HT-29 (cell line): Measurements from ENCODE around the gene PTPRK. TPM values are rescaled to one million over a fixed set of nuclear protein-coding genes. Genes with fewer than 3 reads are reported as not detected.
A peak's percentile ranks its signal among the peaks of the same experiment; 100 is the strongest.

ENCODE experiments used
- DNase-seq: peaks from one replicate; pipeline ENCODE4 v3.0.0-alpha.2; 2015; ENCODE audit warnings: low spot score
- total RNA-seq: library from RNA; depleted of rRNA; stranded (reverse); fragments of >200 nt; shearing (Covaris generic); gene quantifications from 2 replicates; pipeline ENCODE4 v1.2.3, GENCODE V29; 2014

Gene PTPRK
- total RNA-seq, 1 experiment from 2014 or later = 190 TPM

GRCh38 chr6:127968394-127968793, 552.0 kb downstream of the PTPRK start:
- no peak for DNase-seq

DNA sequence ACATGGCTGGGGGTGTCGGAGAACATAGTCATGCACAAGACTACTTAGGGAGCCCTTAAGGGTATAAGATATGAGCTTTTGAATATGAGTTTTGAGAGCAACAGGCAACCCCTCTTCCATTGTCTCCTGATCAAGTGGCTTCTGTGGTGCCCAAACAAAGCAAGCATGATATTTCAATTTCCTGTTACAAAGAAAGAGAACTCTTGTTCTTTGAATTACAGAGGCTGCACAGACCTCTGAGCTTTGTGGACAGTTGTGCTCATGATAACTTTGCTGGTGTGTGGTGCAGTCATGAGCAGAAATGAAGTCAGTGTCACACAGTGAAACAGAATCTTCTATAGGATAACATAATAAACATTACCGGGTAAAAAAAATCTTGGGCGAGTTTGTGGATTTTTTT, 552.7 kb downstream of the PTPRK start:
- no peak for DNase-seq

- DNase-seq = no peak
Observed at GRCh38 chr6:127966616-127967015, 553.8 kb downstream of the PTPRK start.

- DNase-seq = no peak
Observed at GRCh38 chr6:127963495-127963894, 556.9 kb downstream of the PTPRK start.

GRCh38 chr6:127959869-127960268, 560.5 kb downstream of the PTPRK start:
- no peak for DNase-seq

DNA sequence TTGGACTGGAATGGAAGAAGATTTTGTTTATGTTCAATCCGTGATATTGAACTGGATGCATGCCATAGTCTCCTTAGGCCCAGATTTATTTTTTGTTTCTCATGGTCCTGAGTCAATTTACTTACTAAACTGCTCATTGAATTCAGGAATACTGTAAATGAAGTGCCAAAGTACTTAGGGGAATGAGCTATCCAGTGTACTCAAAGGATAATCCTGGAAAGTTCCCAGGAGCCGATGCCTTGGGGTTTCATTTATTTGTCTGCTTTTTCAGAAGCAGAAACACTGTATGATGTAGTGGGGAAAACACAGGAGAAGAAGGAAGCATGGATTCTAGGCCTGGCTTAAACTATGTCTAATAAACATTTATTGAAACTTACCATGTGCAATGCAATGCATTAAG, 563.4 kb downstream of the PTPRK start:
- no peak for DNase-seq

GRCh38 chr6:127956260-127956888, 564.0 kb downstream of the PTPRK start:
- DNase-seq = peak; percentile 32

DNA sequence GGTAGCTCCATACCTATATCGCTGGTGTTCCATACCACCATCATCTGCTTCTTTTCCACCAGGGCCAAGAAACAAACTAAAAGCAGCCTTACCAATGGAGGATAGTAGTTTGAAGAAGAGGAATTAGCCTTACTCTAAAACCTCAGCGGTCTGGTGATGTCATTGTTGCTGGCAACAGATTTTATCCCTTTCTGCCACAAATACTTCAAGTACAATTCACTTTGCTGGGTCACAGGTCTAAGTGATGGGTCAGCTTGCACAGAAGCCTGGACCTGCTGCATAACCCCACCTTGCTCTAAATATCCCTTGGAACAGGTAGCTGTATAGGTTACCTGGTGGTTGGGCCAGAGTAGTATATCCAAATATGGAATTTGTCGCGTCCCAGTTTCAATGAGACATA, 566.3 kb downstream of the PTPRK start:
- DNase-seq = no peak

DNA sequence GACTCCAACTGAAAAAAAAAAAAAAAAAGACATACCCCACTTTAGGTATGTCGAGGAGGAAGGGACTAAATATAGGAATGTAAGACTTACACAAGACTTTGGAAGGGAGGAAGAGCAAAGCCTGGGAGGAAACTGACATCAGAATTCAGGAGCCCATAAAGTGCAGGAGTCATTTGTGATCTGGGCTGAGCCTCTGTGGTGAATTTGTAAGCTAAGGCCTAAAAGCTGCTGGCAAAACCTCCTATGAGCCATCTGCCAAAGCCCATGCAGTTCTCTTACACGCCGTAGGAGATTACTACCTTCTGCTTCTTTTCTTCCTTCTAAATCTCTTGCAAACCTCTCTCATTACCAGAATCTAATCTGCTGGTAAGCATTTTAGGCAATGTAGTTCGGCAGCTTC, 567.6 kb downstream of the PTPRK start:
- no peak for DNase-seq

DNA sequence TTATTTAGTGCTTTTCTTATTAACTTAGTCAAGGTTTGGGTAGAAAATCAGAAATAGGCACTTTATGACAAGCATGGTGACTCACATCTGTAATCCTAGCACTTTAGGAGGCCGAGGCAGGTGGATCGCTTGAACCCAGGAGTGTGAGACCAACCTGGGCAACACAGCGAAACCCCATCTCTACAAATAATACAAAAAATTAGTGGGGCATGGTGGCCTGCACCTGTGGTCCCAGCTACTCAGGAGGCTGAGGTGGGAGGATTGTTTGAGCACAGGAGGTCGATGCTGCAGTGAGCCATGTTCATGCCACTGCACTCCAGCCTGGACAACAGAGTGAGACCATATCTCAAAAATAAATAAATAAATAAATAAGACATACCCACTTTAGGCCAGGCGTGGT, 568.2 kb downstream of the PTPRK start:
- DNase-seq = no peak

GRCh38 chr6:127951172-127951917, 569.1 kb downstream of the PTPRK start:
- DNase-seq = no peak

DNA sequence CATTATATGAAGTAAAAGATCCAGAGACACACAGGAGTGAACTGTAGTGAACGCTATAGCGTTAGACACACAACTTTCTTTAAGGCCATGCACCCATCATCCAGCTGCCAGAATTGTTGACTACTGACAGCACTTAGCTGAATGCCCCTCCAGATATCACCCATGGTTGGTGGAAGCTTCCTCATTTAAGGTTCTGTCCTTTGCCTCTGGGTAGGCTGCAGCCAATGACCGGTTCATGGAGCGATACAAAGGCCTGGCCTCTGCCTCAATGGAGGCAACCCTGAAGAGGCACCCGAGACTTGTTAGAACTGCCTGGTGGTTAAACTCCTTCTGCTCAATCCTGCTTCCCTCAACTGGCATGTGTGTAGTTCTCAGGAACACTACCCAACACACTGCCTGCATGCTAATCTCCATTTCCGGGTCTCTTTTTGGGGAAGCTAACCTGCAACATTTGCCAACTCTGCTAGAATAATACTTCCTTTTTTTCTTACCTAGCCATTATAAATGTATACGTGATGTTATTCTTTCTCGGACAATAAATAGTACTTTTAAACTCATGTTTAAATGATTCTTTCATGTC, 569.7 kb downstream of the PTPRK start:
- DNase-seq = no peak

DNA sequence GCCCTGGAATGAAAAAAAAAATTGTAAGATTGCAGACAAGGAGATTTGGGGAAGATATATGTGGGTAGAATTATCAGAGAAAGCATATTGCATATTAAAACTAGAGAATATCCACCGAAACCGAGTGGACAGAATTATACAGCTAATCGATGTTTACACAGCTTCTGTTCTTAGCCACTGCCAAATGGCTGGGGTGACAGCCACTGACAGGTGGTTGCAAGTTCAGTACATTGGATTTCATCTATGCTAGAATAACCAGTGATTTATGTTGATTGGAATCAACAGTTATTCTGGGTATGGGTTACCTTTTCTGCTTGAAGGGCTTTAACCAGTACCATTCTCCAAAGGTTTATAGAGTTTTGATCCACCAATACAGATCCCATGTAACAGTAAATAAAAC, 571.1 kb downstream of the PTPRK start:
- DNase-seq = no peak

GRCh38 chr6:127946388-127946787, 574.0 kb downstream of the PTPRK start:
- no peak for DNase-seq

DNA sequence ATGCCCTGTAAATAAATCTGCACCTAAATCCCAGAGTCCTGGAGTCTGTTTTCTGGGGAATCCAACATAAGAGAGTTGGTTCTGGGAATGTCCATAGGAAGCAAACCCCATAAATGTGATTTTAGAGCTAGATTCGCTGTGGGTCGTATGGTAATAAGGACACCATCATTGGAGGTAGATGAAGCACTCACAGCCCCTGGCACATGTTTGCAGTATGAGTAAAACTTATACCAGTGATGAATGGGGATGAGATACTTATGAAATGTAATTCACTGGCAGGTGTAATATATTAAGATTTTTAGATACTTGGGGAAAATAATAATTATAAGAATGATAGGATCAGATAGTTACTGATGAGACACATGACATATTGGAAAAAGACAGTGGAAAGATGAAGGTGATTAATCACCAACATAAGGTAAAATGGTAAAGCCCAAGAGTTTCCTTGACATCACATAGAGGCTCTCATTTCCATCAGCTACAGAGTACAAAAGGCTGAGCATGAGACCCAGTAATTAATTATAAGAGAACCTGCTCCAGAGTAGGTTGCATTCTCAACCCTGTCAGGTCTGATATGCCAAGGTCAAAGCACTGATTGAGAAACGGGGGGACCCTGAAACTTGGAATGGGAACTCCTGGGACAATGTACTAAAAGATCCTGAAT, 574.8 kb downstream of the PTPRK start:
- DNase-seq = no peak

- DNase-seq = no peak
Observed at GRCh38 chr6:127941228-127941627, 579.2 kb downstream of the PTPRK start.

- DNase-seq = peak; percentile 77
Observed at GRCh38 chr6:127939442-127940066, 580.8 kb downstream of the PTPRK start.

DNA sequence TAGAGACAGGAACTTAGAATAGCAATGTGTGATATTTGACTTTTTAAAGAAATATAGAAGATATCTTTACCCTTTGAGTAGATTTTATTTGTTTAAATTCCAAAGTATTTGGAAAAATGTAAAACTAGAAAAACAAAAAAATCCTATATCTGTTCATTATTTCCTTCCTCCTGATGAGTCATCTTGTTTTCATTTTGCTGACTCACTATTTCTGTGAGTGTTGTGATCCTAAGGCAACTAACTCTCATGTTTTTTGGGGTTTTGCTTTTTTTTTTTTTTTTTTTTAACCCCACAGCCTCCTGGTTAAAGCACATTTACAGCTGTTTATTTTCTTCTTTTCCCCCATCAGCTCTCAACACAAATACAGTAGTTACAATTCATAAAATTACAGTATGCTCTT, 581.7 kb downstream of the PTPRK start:
- peak; percentile 50 for DNase-seq

DNA sequence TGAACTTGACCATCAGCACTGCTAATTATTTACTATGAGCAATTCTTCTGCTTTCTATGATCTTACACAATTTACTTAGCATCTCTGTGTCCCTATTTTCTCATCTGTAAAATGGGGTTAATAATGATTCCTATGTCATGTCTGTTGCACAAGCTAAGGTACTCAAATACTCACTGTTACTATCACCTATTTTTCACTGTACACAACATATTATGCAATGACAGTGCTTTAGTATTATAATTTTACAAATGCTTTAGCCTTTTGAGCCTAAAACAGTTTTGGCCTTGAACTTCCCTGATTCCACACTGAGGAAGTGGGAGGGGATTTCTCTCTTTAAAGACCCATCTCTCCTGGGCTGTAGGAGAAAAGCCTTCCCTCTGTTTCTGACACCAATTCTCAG, 582.7 kb downstream of the PTPRK start:
- DNase-seq = no peak

DNA sequence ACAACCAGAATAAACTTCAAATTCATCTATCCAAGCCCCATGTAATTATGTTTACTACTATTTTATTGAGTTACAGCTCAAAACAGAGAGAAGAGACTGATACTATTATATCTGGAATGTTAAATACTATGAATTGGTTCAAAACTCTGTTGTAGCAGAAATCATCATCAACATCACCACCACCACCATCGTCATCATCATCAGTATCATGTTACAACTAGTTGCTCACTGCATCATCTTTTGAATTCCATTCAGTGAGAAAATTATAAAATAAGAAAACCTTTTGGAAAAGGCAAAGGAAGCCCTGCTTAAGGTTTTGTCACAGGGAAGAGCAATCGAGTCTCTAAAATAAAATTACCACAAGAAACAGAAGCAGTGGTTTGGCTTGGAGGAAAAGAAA, 583.3 kb downstream of the PTPRK start:
- no peak for DNase-seq

DNA sequence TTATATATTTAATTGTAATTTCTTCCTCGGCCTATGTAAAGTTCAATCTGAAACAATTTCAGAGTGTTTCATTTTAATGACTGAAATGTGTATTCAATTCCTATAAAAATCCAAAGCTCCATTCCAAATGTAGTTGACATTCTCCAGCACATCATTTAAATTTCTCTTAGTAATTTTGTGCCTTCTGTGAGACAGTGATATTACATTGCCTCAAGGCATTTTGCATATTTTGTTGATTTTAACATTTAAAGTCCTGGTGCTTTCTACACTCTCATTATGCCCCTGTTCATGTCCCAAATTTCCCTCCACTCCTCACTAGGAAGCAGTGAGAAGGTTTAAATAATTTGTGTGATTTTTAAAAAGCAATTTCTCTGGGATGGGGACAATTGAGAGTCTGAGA, 585.4 kb downstream of the PTPRK start:
- no peak for DNase-seq
